HEK293T (cell line): ENCODE results near the gene AXL.

ENCODE experiments used
- BHLHE40 ChIP-seq: fragments of 450-650 bp; IDR thresholded peaks from 2 replicates; pipeline ENCODE4 v1.6.1; 2016; ENCODE audit warnings: mild to moderate bottlenecking, moderate library complexity, borderline replicate concordance
- HDGF ChIP-seq: fragments of 450-650 bp; IDR thresholded peaks from 2 replicates; pipeline ENCODE4 v1.6.1; 2017; ENCODE audit warnings: antibody characterized with exemption, borderline replicate concordance
- SP1 ChIP-seq: fragments of 450-650 bp; IDR thresholded peaks from 2 replicates; pipeline ENCODE4 v1.6.1; 2017
- SUZ12 ChIP-seq: fragments of 450-650 bp; IDR thresholded peaks from 2 replicates; pipeline ENCODE4 v1.6.1; 2016; ENCODE audit warnings: mild to moderate bottlenecking

DNA sequence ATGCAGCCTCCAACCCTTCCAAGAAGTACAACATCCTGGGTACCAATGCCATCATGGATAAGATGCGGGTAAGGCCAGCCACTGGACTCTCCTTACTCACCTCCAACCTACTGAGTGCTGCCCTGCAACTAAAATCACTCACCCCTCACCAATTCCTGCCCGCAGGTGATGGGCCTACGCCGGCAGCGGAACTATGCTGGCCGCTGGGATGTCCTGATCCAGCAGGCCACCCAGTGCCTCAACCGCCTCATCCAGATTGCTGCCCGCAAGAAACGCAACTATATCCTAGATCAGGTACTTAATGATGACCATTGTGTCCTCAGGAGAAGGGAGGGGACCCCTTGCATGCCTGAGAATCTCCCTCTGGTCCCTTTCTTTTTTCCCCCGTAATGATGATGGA is 75.4 kb downstream of the AXL start:
- no peak for TF ChIP-seq HDGF
- no peak for TF ChIP-seq SP1
- TF ChIP-seq BHLHE40: no peak
- TF ChIP-seq SUZ12: no peak
